Measurements from ENCODE around the gene SHANK1.

Gene SHANK1

GRCh38 chr19:50696094-50696483, 23.5 kb downstream of the SHANK1 start:
- Mint-ChIP-seq H3K4me1 (peaks cover 5% of the 10 kb centered on the region), H3K9me3 (no peaks in the 10 kb centered on the region), H3K27me3 (ENCODE audit: low read depth, poor library complexity) (peaks cover 90% of the 10 kb centered on the region), H3K4me3 (no peak overlapping the region), H3K36me3 (ENCODE audit: low read depth) (peaks cover 5% of the 10 kb centered on the region), H3K27ac (no peak overlapping the region)
- DNase-seq = no peak
- no peak for TF ChIP-seq CTCF (IDR thresholded peaks at IDR 0.05)

- Mint-ChIP-seq H3K36me3 (ENCODE audit: low read depth) (peaks cover 5% of the 10 kb centered on the region), H3K4me3 (no peak overlapping the region)
Observed at GRCh38 chr19:50695251-50696093, 24.1 kb downstream of the SHANK1 start.

GRCh38 chr19:50694815-50695145, 24.8 kb downstream of the SHANK1 start:
- no peaks in the 10 kb centered on the region for H3K9me3 Mint-ChIP-seq
- H3K4me3 Mint-ChIP-seq = no peak overlapping the region
- TF ChIP-seq CTCF (IDR thresholded peaks at IDR 0.05) = no peak
- H3K4me1 Mint-ChIP-seq = peaks cover 5% of the 10 kb centered on the region
- peaks cover 92% of the 10 kb centered on the region for H3K27me3 Mint-ChIP-seq (ENCODE audit: low read depth, poor library complexity)
- DNase-seq = no peak
- no peaks in the 10 kb centered on the region for H3K36me3 Mint-ChIP-seq (ENCODE audit: low read depth)
- no peak overlapping the region for H3K27ac Mint-ChIP-seq

More at GRCh38 chr19:50695251-50696093, 24.1 kb downstream of the SHANK1 start:
- DNase-seq = peak; percentile 90
- Mint-ChIP-seq H3K27me3 (ENCODE audit: low read depth, poor library complexity) (peaks cover 92% of the 10 kb centered on the region), H3K9me3 (no peaks in the 10 kb centered on the region), H3K4me1 (peaks cover 5% of the 10 kb centered on the region), H3K27ac (no peak overlapping the region)
- no peak for TF ChIP-seq CTCF (IDR thresholded peaks at IDR 0.05)

- no peak overlapping the region for H3K4me3 Mint-ChIP-seq
Observed at GRCh38 chr19:50693064-50693975, 26.3 kb downstream of the SHANK1 start.

DNA sequence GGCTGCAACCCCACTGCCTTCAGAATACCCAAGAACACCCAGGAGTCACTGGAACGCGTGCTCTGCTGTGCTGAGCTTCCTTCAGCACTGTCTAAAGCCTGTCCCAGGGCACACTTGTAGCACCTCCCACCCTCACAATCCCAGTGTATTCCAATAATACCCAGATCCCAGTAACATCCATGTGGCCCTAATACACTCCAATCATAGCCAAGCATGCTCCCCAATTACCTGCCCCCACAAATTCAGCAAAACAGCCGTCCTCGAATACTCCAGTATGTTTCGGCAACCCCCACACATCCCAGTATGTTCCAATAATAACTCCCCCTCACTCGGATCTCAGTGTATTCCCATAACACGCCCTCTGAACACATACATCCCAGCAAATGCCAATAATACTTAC, 29.2 kb downstream of the SHANK1 start:
- TF ChIP-seq CTCF (IDR thresholded peaks at IDR 0.05) = no peak
- H3K4me1 Mint-ChIP-seq = peaks cover 5% of the 10 kb centered on the region
- peaks cover 20% of the 10 kb centered on the region for H3K36me3 Mint-ChIP-seq (ENCODE audit: low read depth)
- no peaks in the 10 kb centered on the region for H3K9me3 Mint-ChIP-seq
- H3K27me3 Mint-ChIP-seq (ENCODE audit: low read depth, poor library complexity) = peaks cover 92% of the 10 kb centered on the region
- no peak overlapping the region for H3K27ac Mint-ChIP-seq
- H3K4me3 Mint-ChIP-seq = no peak overlapping the region
- no peak for DNase-seq

More at GRCh38 chr19:50693064-50693975, 26.3 kb downstream of the SHANK1 start:
- TF ChIP-seq CTCF (IDR thresholded peaks at IDR 0.05) = no peak
- no peak for DNase-seq
- Mint-ChIP-seq H3K36me3 (ENCODE audit: low read depth) (peaks cover 7% of the 10 kb centered on the region), H3K9me3 (no peaks in the 10 kb centered on the region), H3K27me3 (ENCODE audit: low read depth, poor library complexity) (peaks cover 91% of the 10 kb centered on the region), H3K4me1 (peaks cover 5% of the 10 kb centered on the region), H3K27ac (no peak overlapping the region)
